GM12878 (cell line): Measurements from ENCODE around the gene EPHA4. TPM values are rescaled to one million over a fixed set of nuclear protein-coding genes. Genes with fewer than 3 reads are reported as not detected.

Experiments used
- ATAC-seq: fragments of 200-7000 bp; cut with Tn5 transposase; 3 replicates; pipeline ENCODE4 v1.9.1; 2020; ENCODE audit warnings: mild to moderate bottlenecking, moderate library complexity
- BruUV-seq: library from RNA; stranded (reverse); fragments of 400-500 nt; replicated peaks from 2 replicates; lab custom pipeline; 2021; lab: Mats Ljungman, UMichigan
- CTCF ChIA-PET: fragments of 300-600 bp; sonication (Branson Sonifier 250); formaldehyde crosslinking; extraction: SDS; loops from one replicate; lab custom pipeline; 2021; ENCODE audit warnings: inconsistent platforms; lab: Yijun Ruan, JAX
- POLR2A ChIA-PET: fragments of 350-600 bp; formaldehyde crosslinking; extraction: SDS; loops from one replicate; lab custom pipeline; 2021; ENCODE audit warnings: inconsistent platforms; lab: Charles Lee
- RAD21 ChIA-PET: fragments of 300-600 bp; sonication (Branson Sonifier 250); formaldehyde crosslinking; loops from one replicate; lab custom pipeline; 2023; ENCODE audit warnings: antibody characterized with exemption; ENCODE audit not compliant: unreplicated experiment; lab: Charles Lee
- SMC1A ChIA-PET: fragments of 300-600 bp; sonication (Branson Sonifier 250); formaldehyde crosslinking; loops from one replicate; lab custom pipeline; 2023; ENCODE audit not compliant: unreplicated experiment, uncharacterized antibody; lab: Charles Lee
- DNase-seq: peaks from one replicate; pipeline ENCODE4 v3.0.0-alpha.2; 2011; ENCODE audit warnings: low read depth, low spot score
- FAIRE-seq: peaks from 3 replicates; lab custom pipeline; 2011; peaks lifted over from hg19 to GRCh38; lab: Jason Lieb, UNC
- H2AFZ ChIP-seq: 2 replicates; pipeline ENCODE4 v1.6.0; 2011; ENCODE audit warnings: low read depth, low read length, control low read depth; ENCODE audit not compliant: control insufficient read depth
- H3K27ac ChIP-seq: 2 replicates; pipeline ENCODE4 v1.5.1; 2011; ENCODE audit warnings: control low read depth; ENCODE audit not compliant: control insufficient read depth, insufficient read depth
- H3K27me3 ChIP-seq, 2 experiments: replicated peaks in 1 of 2; 2 replicates each; pipeline versions ENCODE4 v1.6.0 to v1.6.1; 2011; ENCODE audit warnings: low read length in 1 of 2; ENCODE audit not compliant: control insufficient read depth in 2 of 2, insufficient read depth in 2 of 2
- H3K36me3 ChIP-seq, 2 experiments: 2 replicates each; pipeline ENCODE4 v1.5.1; 2011; ENCODE audit warnings: low read length in 1 of 2; ENCODE audit not compliant: control insufficient read depth in 2 of 2, insufficient read depth in 2 of 2
- H3K4me1 ChIP-seq: 2 replicates; pipeline ENCODE4 v1.6.1; 2011; ENCODE audit warnings: mild to moderate bottlenecking, low read length, moderate library complexity, mixed read lengths; ENCODE audit not compliant: control insufficient read depth, insufficient read depth
- H3K4me2 ChIP-seq: 2 replicates; pipeline ENCODE4 v1.6.0; 2011; ENCODE audit warnings: control low read depth; ENCODE audit not compliant: control insufficient read depth, insufficient read depth
- H3K4me3 ChIP-seq: fragments of 200-600 bp; sonication (generic); 2 replicates; pipeline ENCODE4 v1.5.1; 2016
- H3K79me2 ChIP-seq: 2 replicates; pipeline ENCODE4 v1.6.0; 2011; ENCODE audit warnings: low read length; ENCODE audit not compliant: control insufficient read depth, insufficient read depth
- H3K9ac ChIP-seq: 2 replicates; pipeline ENCODE4 v1.8.0; 2011; ENCODE audit warnings: low read length, control low read depth, mixed read lengths; ENCODE audit not compliant: control insufficient read depth, insufficient read depth
- H3K9me3 ChIP-seq: replicated peaks from 3 replicates; pipeline ENCODE4 v1.5.1; 2011; ENCODE audit warnings: mild to moderate bottlenecking, low read length; ENCODE audit not compliant: control insufficient read depth, insufficient read depth
- H4K20me1 ChIP-seq: 2 replicates; pipeline ENCODE4 v1.6.0; 2011; ENCODE audit not compliant: control insufficient read depth, insufficient read depth
- CBX5 ChIP-seq: sonication (generic); IDR thresholded peaks from 2 replicates; pipeline ENCODE4 v1.6.1; 2016; ENCODE audit warnings: low read depth, moderate library complexity, mild to moderate bottlenecking, inconsistent platforms
- CHD2 ChIP-seq: IDR thresholded peaks from 2 replicates; pipeline ENCODE4 v1.6.1; 2011; ENCODE audit warnings: low read depth, low read length, improper control_type of control experiment, borderline replicate concordance
- EP300 ChIP-seq, 2 experiments: fragments of 150-350 bp in 1 of 2; IDR thresholded peaks; 2 replicates each; pipeline ENCODE4 v1.6.1; 2011 to 2012; ENCODE audit warnings: low read depth in 2 of 2, low read length in 2 of 2, borderline replicate concordance in 1 of 2, improper control_type of control experiment in 1 of 2, inconsistent platforms in 1 of 2; ENCODE audit not compliant: control insufficient read depth in 1 of 2
- IKZF2 ChIP-seq, 2 experiments: fragments of 450-650 bp; IDR thresholded peaks; 2 replicates each; pipeline ENCODE4 v1.6.1; 2017; ENCODE audit warnings: mild to moderate bottlenecking in 2 of 2, moderate library complexity in 2 of 2
- NBN ChIP-seq: fragments of 450-650 bp; IDR thresholded peaks from 2 replicates; pipeline ENCODE4 v1.6.1; 2016
- NFIC ChIP-seq: IDR thresholded peaks from 2 replicates; pipeline ENCODE4 v1.6.1; 2012; ENCODE audit warnings: low read depth, mild to moderate bottlenecking, inconsistent platforms, low read length, moderate library complexity
- SIN3A ChIP-seq: IDR thresholded peaks from 2 replicates; pipeline ENCODE4 v1.6.1; 2012; ENCODE audit warnings: low read depth, low read length, improper control_type of control experiment
- TCF12 ChIP-seq: IDR thresholded peaks from 2 replicates; pipeline ENCODE4 v1.6.1; 2011; ENCODE audit warnings: low read depth, mild to moderate bottlenecking, low read length
- TCF3 ChIP-seq: IDR thresholded peaks from 2 replicates; pipeline ENCODE4 v1.6.1; 2012; ENCODE audit warnings: low read depth, mild to moderate bottlenecking, low read length, borderline replicate concordance; ENCODE audit not compliant: insufficient read depth
- ZNF24 ChIP-seq: fragments of 450-650 bp; IDR thresholded peaks from 2 replicates; pipeline ENCODE4 v1.6.1; 2017; ENCODE audit warnings: antibody characterized with exemption, mild to moderate bottlenecking
- WGBS: methylation state at CpG from one replicate; pipeline ENCODE4 v1.1.6; 2016; ENCODE audit warnings: low lambda C conversion rate; ENCODE audit not compliant: insufficient replicate concordance, insufficient coverage; ENCODE audit errors: missing lambda C conversion rate; 5-methylcytosine and 5-hydroxymethylcytosine counted together
- in situ Hi-C: fragments of 300-500 bp; cut with MboI; formaldehyde crosslinking; loops from 9 replicates; pipeline ENCODE4 v1.14.3; 2018; ENCODE audit warnings: mixed read lengths
- intact Hi-C: fragments of 100-400 bp; cut with micrococcal nuclease; formaldehyde crosslinking; loops from one replicate; pipeline ENCODE4 v1.14.2; 2022; ENCODE audit not compliant: unreplicated experiment
- polyA plus RNA-seq, 11 experiments: library from polyadenylated mRNA; depleted of rRNA in 4 of 11; unstranded in 6 of 11; stranded (reverse) in 5 of 11; fragments of >200 nt; fragmentation: Nextera tagmentation in 4 of 11; fragmentation: Illumina TruSeq in 1 of 11; extraction: Ambion mirVana in 4 of 11; extraction: Trizol in 1 of 11; gene quantifications; 1 replicate in 1 of 11; 2 replicates in 10 of 11; pipeline versions ENCODE4 v1.2.1 to v1.2.3, GENCODE V29; 2011 to 2016; ENCODE audit warnings: inconsistent platforms in 2 of 11, missing spikeins in 2 of 11, low read depth in 1 of 11
- total RNA-seq, 4 experiments: library from RNA; depleted of rRNA in 3 of 4; stranded (reverse); fragments of >200 nt in 3 of 4; fragmentation: Illumina TruSeq in 1 of 4; extraction: Trizol in 1 of 4; gene quantifications; 2 replicates each; pipeline versions ENCODE4 v1.2.1 to v1.2.3, GENCODE V29; 2013 to 2021
- TF ChIP-seq, protein P1 (sequence below): IDR thresholded peaks from 2 replicates; pipeline ENCODE4 v1.6.1; 2011; ENCODE audit warnings: low read depth, low read length, improper control_type of control experiment, borderline replicate concordance
- TF ChIP-seq, protein P2 (sequence below): fragments of 450-650 bp; IDR thresholded peaks from 2 replicates; pipeline ENCODE4 v1.6.1; 2017; ENCODE audit warnings: mild to moderate bottlenecking, low read depth, inconsistent platforms; ENCODE audit not compliant: poor library complexity, severe bottlenecking

EPHA4 gene
- total and polyA plus RNA-seq, 10 of the 15 experiments (the other 5 are each of a cell fraction or from before 2014, with no cell fraction given) = 0.06 to 1.5 (median 0.33) TPM; not detected in 1

DNA sequence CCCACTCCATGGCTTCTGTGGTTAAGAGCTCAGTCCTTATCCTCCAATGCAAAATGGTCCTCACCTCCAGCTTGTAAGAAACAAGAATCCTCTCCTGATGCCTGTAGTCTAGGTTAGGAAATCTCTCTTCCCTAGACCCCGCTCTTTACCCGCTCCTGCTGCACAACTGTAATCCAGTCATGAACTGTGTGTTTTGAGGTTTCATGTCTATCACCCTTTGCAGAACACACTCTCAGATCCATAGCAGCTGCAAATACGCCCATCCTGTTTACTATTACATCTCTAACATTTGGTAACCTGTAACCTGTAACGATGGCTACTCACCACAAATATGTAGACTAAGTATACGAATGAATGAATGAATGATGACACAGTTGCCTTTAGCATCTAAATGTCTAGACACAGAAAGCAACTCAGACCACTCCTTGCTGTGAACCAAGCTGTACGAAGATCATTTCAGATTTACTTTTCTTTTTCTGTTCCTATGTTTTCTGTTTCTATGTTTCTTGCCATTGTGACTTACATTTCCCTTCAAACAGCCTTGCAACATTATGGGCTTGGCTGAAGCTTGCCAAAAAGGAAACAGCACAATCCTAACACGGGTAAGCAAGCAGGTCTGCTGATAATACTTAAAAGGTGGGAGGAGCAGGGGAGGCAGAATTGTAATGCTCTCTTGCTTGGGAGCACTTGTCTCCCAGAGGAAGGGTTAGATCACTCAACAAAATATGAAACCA is 53.7 kb downstream of the EPHA4 start:
- SMC1A ChIA-PET = no interaction called here
- in situ Hi-C loops = no loop called here
- H3K27me3 ChIP-seq = no peaks in the 10 kb centered on the region
- intact Hi-C loops = loop anchor here (2.0 to 5.0 kb wide), 2 partner anchors 39 to 54 kb away; partner anchors contain the start of gene EPHA4
- H3K9ac ChIP-seq = no peak overlapping the region
- FAIRE-seq (no peak), ATAC-seq (peak; percentile 78), DNase-seq (no peak)
- peak overlapping the region; percentile 39 for H3K27ac ChIP-seq
- peak overlapping the region; percentile 73 for H3K4me2 ChIP-seq
- no peak overlapping the region for H3K4me3 ChIP-seq
- WGBS = 2% methylated on average over 7 of the region's 7 CpGs
- no peaks in the 10 kb centered on the region for H3K36me3 ChIP-seq
- RAD21 ChIA-PET = no interaction called here
- TF ChIP-seq TCF3 (no peak), IKZF2 (IDR thresholded peaks at IDR 0.05) (peak in 1 of 2 experiments; percentile 52; a peak in 2 of 4 replicates), EP300 (IDR thresholded peaks at IDR 0.05; ENCODE audit: borderline replicate concordance in 1 of 2, control insufficient read depth in 1 of 2, low read depth in 2 of 2, low read length in 2 of 2) (peak in 1 of 2 experiments; percentile 81; a peak in 2 of 4 replicates), NBN (peak; percentile 10; the same call in 1 of the 2 replicates), NFIC (no peak), CBX5 (peak; percentile 6; the same call in 1 of the 2 replicates), CHD2 (no peak), TCF12 (0 out of 2 replicates have a peak, but pooled peaks have one; percentile 32), SIN3A (no peak), ZNF24 (peak; percentile 97)
- TF ChIP-seq, protein P1, sequence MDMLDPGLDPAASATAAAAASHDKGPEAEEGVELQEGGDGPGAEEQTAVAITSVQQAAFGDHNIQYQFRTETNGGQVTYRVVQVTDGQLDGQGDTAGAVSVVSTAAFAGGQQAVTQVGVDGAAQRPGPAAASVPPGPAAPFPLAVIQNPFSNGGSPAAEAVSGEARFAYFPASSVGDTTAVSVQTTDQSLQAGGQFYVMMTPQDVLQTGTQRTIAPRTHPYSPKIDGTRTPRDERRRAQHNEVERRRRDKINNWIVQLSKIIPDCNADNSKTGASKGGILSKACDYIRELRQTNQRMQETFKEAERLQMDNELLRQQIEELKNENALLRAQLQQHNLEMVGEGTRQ = no peak
- TF ChIP-seq, protein P2, sequence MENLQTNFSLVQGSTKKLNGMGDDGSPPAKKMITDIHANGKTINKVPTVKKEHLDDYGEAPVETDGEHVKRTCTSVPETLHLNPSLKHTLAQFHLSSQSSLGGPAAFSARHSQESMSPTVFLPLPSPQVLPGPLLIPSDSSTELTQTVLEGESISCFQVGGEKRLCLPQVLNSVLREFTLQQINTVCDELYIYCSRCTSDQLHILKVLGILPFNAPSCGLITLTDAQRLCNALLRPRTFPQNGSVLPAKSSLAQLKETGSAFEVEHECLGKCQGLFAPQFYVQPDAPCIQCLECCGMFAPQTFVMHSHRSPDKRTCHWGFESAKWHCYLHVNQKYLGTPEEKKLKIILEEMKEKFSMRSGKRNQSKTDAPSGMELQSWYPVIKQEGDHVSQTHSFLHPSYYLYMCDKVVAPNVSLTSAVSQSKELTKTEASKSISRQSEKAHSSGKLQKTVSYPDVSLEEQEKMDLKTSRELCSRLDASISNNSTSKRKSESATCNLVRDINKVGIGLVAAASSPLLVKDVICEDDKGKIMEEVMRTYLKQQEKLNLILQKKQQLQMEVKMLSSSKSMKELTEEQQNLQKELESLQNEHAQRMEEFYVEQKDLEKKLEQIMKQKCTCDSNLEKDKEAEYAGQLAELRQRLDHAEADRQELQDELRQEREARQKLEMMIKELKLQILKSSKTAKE = peak; percentile 77
- CTCF ChIA-PET = interaction anchor here (0.5 to 1.0 kb wide), 3 partner anchors 11 to 257 kb away, joined by 3 to 4 read pairs (median 3); no protein-coding TSS in a partner anchor
- H3K9me3 ChIP-seq = no peaks in the 10 kb centered on the region
- H3K79me2 ChIP-seq = no peaks in the 10 kb centered on the region
- H3K4me1 ChIP-seq = peaks cover 27% of the 10 kb centered on the region
- peak overlapping the region; percentile 50 for H2AFZ ChIP-seq
- POLR2A ChIA-PET = no interaction called here
- no peaks in the 10 kb centered on the region for H4K20me1 ChIP-seq
- no TSS peak for BruUV-seq
